H1 (cell line): ENCODE results near the gene IRAK3. TPM values are rescaled to one million over a fixed set of nuclear protein-coding genes. Genes with fewer than 3 reads are reported as not detected.

Experiments
- CEBPB ChIP-seq: IDR thresholded peaks from 2 replicates; pipeline ENCODE4 v1.6.1; 2012; ENCODE audit warnings: low read depth, low read length
- HDAC6 ChIP-seq: IDR thresholded peaks from one replicate; pipeline ENCODE4 v1.7.1; 2012; ENCODE audit warnings: low read depth, mild to moderate bottlenecking, inconsistent platforms, low read length, moderate library complexity
- KDM4A ChIP-seq: IDR thresholded peaks from one replicate; pipeline ENCODE4 v1.7.1; 2012; ENCODE audit warnings: low read depth, mild to moderate bottlenecking, moderate library complexity, low read length, inconsistent platforms; ENCODE audit not compliant: severe bottlenecking
- polyA plus RNA-seq, 7 experiments: library from polyadenylated mRNA; depleted of rRNA in 3 of 7; stranded (reverse) in 5 of 7; unstranded in 2 of 7; fragments of >200 nt in 5 of 7; fragments of 200-250 nt in 2 of 7; gene quantifications; 1 replicate in 5 of 7; 2 replicates in 1 of 7; 4 replicates in 1 of 7; pipeline versions ENCODE4 v1.2.1 to v1.2.3, GENCODE V29; 2011 to 2013; ENCODE audit warnings: missing spikeins in 2 of 7, mixed read lengths in 2 of 7
- total RNA-seq: library from RNA; stranded (reverse); fragmentation: NEBNext Ultra II Directional; extraction: Animal tissue kit (Norgen Biotek cat#: 25700); gene quantifications from 2 replicates; pipeline ENCODE4 v1.2.1, GENCODE V29; 2021
- TF ChIP-seq, protein P1 (sequence below), 3 experiments: IDR thresholded peaks; 1 replicate in 2 of 3; 2 replicates in 1 of 3; pipeline versions ENCODE4 v1.5.1 to v1.6.1; 2011; ENCODE audit warnings: low read length in 3 of 3, mild to moderate bottlenecking in 3 of 3, inconsistent platforms in 2 of 3, low read depth in 1 of 3, moderate library complexity in 1 of 3; ENCODE audit not compliant: insufficient read depth in 1 of 3; ENCODE audit errors: control extremely low read depth in 1 of 3

Gene IRAK3
- total and polyA plus RNA-seq, 2 of the 8 experiments (the other 6 are each of a cell fraction or from before 2014, with no cell fraction given) = 0.51 to 2.2 TPM

DNA sequence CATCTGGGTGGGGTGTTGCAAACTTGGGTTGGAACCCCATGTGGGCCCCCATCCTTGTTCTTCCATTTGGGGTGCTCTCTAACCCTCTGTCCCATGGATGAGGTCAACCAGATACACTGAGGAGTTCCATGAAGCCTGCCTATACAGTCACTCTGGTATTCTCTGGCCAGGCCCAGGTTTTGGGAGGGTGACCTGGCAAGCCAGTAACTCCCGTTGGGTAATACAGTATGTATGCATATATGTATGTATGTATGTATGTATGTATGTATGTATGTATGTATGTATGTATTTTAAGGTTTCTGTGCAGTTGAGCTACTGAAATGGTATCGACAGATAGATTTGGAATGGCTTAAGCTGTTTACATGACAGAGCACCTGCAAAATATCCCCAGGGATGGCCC is 100.5 kb downstream of the IRAK3 start (continued):
- TF ChIP-seq, protein P1, sequence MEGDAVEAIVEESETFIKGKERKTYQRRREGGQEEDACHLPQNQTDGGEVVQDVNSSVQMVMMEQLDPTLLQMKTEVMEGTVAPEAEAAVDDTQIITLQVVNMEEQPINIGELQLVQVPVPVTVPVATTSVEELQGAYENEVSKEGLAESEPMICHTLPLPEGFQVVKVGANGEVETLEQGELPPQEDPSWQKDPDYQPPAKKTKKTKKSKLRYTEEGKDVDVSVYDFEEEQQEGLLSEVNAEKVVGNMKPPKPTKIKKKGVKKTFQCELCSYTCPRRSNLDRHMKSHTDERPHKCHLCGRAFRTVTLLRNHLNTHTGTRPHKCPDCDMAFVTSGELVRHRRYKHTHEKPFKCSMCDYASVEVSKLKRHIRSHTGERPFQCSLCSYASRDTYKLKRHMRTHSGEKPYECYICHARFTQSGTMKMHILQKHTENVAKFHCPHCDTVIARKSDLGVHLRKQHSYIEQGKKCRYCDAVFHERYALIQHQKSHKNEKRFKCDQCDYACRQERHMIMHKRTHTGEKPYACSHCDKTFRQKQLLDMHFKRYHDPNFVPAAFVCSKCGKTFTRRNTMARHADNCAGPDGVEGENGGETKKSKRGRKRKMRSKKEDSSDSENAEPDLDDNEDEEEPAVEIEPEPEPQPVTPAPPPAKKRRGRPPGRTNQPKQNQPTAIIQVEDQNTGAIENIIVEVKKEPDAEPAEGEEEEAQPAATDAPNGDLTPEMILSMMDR (IDR thresholded peaks at IDR 0.05; ENCODE audit: control extremely low read depth in 1 of 3, insufficient read depth in 1 of 3, low read depth in 1 of 3, low read length in 3 of 3) = no peak
- TF ChIP-seq KDM4A (no peak), HDAC6 (no peak), CEBPB (no peak)
